ENCODE measurements around the gene NFATC3. TPM values are rescaled to one million over a fixed set of nuclear protein-coding genes. Genes with fewer than 3 reads are reported as not detected.

NFATC3 gene
- total RNA-seq, 2 experiments from 2014 or later: 166 to 169 TPM

Small RNA genes lying within 50 kb of the gene (microRNA-seq; reads per million reads assigned to microRNA genes)
- gene MIR6773: not detected

Other genes with a start within 250 kb of the NFATC3 start
- gene THAP11, start 243.1 kb upstream of the NFATC3 start, total RNA-seq: 10 to 100 TPM; 50.2 to 52.4 TPM
- gene NUTF2, start 238.4 kb upstream of the NFATC3 start, total RNA-seq: 100 to 1,000 TPM; 125 to 134 TPM
- 10 to 100 TPM; 58.9 to 63.6 TPM for gene CENPT, start 237.7 kb upstream of the NFATC3 start, total RNA-seq
- gene EDC4, start 212.3 kb upstream of the NFATC3 start, total RNA-seq: 100 to 1,000 TPM; 111 to 113 TPM
- 1 to 10 TPM; 1.2 to 1.4 TPM for gene NRN1L, start 200.5 kb upstream of the NFATC3 start, total RNA-seq
- 10 to 100 TPM; 20.0 to 22.8 TPM for gene PSKH1, start 192.1 kb upstream of the NFATC3 start, total RNA-seq
- 1 to 10 TPM; 5.5 TPM for gene CTRL, start 153.5 kb upstream of the NFATC3 start, total RNA-seq
- gene PSMB10, start 148.5 kb upstream of the NFATC3 start, total RNA-seq: 100 to 1,000 TPM; 257 to 275 TPM
- 10 to 100 TPM; 22.4 to 23.1 TPM for gene LCAT, start 141.2 kb upstream of the NFATC3 start, total RNA-seq
- 10 to 100 TPM; 42.5 TPM for gene SLC12A4, start 116.7 kb upstream of the NFATC3 start, total RNA-seq
- not detected for gene DPEP3, start 104.9 kb upstream of the NFATC3 start, total RNA-seq
- gene DPEP2, start 85.9 kb upstream of the NFATC3 start, total RNA-seq: 1 to 10 TPM; 5.6 to 5.9 TPM
- gene DPEP2NB, start 69.5 kb upstream of the NFATC3 start, total RNA-seq: not detected
- 10 to 100 TPM; 13.6 to 13.9 TPM for gene DDX28, start 62.1 kb upstream of the NFATC3 start, total RNA-seq
- gene DUS2, start 62.1 kb upstream of the NFATC3 start, total RNA-seq: 10 to 100 TPM; 24.1 to 25.2 TPM
- gene ESRP2, start 150.8 kb downstream of the NFATC3 start, total RNA-seq: under 1 TPM in 1 of 2 experiments, not detected in 1; 0.18 TPM
- 1 to 10 TPM; 8.6 to 9.4 TPM for gene PLA2G15, start 160.0 kb downstream of the NFATC3 start, total RNA-seq
- gene SLC7A6, start 179.2 kb downstream of the NFATC3 start, total RNA-seq: 10 to 100 TPM; 84.1 to 85.0 TPM
- 10 to 100 TPM; 26.3 to 30.7 TPM for gene SLC7A6OS, start 225.6 kb downstream of the NFATC3 start, total RNA-seq
- gene PRMT7, start 225.6 kb downstream of the NFATC3 start, total RNA-seq: 10 to 100 TPM; 70.4 to 73.2 TPM

All from activated CD8-positive, alpha-beta T cell treated with anti-CD3 and anti-CD28 coated beads, Interleukin-2, amount 10 ng/mL, durations not matched to agents 7 days and 5 days (primary cell).